Measurements from ENCODE around the gene MT1B.

GRCh38 chr16:56632156-56632847, 19.4 kb upstream of the MT1B start, which contains the start of gene MT1M:
- TF ChIP-seq POLR2A (IDR thresholded peaks at IDR 0.05; ENCODE audit: low read depth, low read length) (no peak), POLR2AphosphoS5 (IDR thresholded peaks at IDR 0.05; ENCODE audit: low read depth, low read length) (no peak)
